Activated T-cell treated with anti-CD3 and anti-CD28 coated beads, Interleukin-2, amount 50 U/mL, for 24 hours (primary cell): ENCODE results near the gene FAM241A.
A peak's percentile ranks its signal among the peaks of the same experiment; 100 is the strongest.
"Not testable (repeated sequence)": the region's sequence is repeated elsewhere in the genome, so short reads cannot be mapped to it uniquely, and the experiment has no call there.

Experiments
- DNase-seq: peaks from one replicate; pipeline ENCODE4 v3.0.0-alpha.2; 2020
- H3K27ac Mint-ChIP-seq: 2 replicates; pipeline ENCODE4 v1.8.0; 2020; ENCODE audit warnings: mild to moderate bottlenecking, mixed read lengths
- H3K27me3 Mint-ChIP-seq: 2 replicates; pipeline ENCODE4 v1.8.0; 2020; ENCODE audit warnings: mixed read lengths
- H3K36me3 Mint-ChIP-seq: 2 replicates; pipeline ENCODE4 v1.8.0; 2020; ENCODE audit warnings: low read depth, mixed read lengths
- H3K4me1 Mint-ChIP-seq: 2 replicates; pipeline ENCODE4 v1.8.0; 2020; ENCODE audit warnings: low read depth, mixed read lengths
- H3K4me3 Mint-ChIP-seq: 2 replicates; pipeline ENCODE4 v1.8.0; 2020; ENCODE audit warnings: mild to moderate bottlenecking, moderate library complexity, mixed read lengths
- H3K9me3 Mint-ChIP-seq: 2 replicates; pipeline ENCODE4 v1.8.0; 2020; ENCODE audit warnings: mixed read lengths

The FAM241A gene

GRCh38 chr4:112145326-112145789 is at the start of gene FAM241A:
Gene FAM241A (plus strand): TSS chr4:112145454. CDS start chr4:112145581, 127 bp downstream.
- peak within 1 kb of the TSS; percentile 91 for H3K4me3 Mint-ChIP-seq
- no peaks in the 10 kb centered on the region for H3K9me3 Mint-ChIP-seq
- peaks cover 46% of the 10 kb centered on the region for H3K4me1 Mint-ChIP-seq

GRCh38 chr4:112098841-112099530 is 46.3 kb upstream of the FAM241A start:
- no peaks in the 10 kb centered on the region for H3K27me3 Mint-ChIP-seq
- no peaks in the 10 kb centered on the region for H3K4me1 Mint-ChIP-seq
- no peaks in the 10 kb centered on the region for H3K9me3 Mint-ChIP-seq
- H3K36me3 Mint-ChIP-seq: no peaks in the 10 kb centered on the region
- no peak for DNase-seq
- no peak overlapping the region for H3K4me3 Mint-ChIP-seq
- H3K27ac Mint-ChIP-seq: no peak overlapping the region

More at GRCh38 chr4:112145326-112145789, at the start of gene FAM241A:
- DNase-seq: peak; percentile 97
- peak within 1 kb of the TSS; percentile 96 for H3K27ac Mint-ChIP-seq
- no peaks in the 10 kb centered on the region for H3K27me3 Mint-ChIP-seq
- peaks cover 30% of the 10 kb centered on the region for H3K36me3 Mint-ChIP-seq

GRCh38 chr4:112099701-112100297 is 45.5 kb upstream of the FAM241A start:
- Mint-ChIP-seq H3K9me3 (no peaks in the 10 kb centered on the region), H3K27me3 (no peaks in the 10 kb centered on the region), H3K36me3 (no peaks in the 10 kb centered on the region), H3K4me1 (no peaks in the 10 kb centered on the region), H3K27ac (no peak overlapping the region), H3K4me3 (no peak overlapping the region)
- DNase-seq: no peak

- Mint-ChIP-seq H3K4me1 (no peaks in the 10 kb centered on the region), H3K4me3 (no peak overlapping the region), H3K27ac (no peak overlapping the region), H3K27me3 (no peaks in the 10 kb centered on the region), H3K9me3 (no peaks in the 10 kb centered on the region), H3K36me3 (no peaks in the 10 kb centered on the region)
- no peak for DNase-seq
Observed at GRCh38 chr4:112102875-112103370, 42.3 kb upstream of the FAM241A start.

- Mint-ChIP-seq H3K4me1 (peaks cover 9% of the 10 kb centered on the region), H3K4me3 (no peak overlapping the region), H3K9me3 (no peaks in the 10 kb centered on the region), H3K27me3 (no peaks in the 10 kb centered on the region), H3K27ac (peak overlapping the region; percentile 2), H3K36me3 (no peaks in the 10 kb centered on the region)
- DNase-seq: no peak
Observed at GRCh38 chr4:112105201-112105969, 39.9 kb upstream of the FAM241A start.

- H3K27me3 Mint-ChIP-seq: no peaks in the 10 kb centered on the region
- no peaks in the 10 kb centered on the region for H3K9me3 Mint-ChIP-seq
- H3K4me1 Mint-ChIP-seq: peaks cover 9% of the 10 kb centered on the region
- H3K27ac Mint-ChIP-seq: no peak overlapping the region
- no peaks in the 10 kb centered on the region for H3K36me3 Mint-ChIP-seq
- DNase-seq: no peak
- no peak overlapping the region for H3K4me3 Mint-ChIP-seq
Observed at GRCh38 chr4:112109360-112110058, 35.7 kb upstream of the FAM241A start.

DNA sequence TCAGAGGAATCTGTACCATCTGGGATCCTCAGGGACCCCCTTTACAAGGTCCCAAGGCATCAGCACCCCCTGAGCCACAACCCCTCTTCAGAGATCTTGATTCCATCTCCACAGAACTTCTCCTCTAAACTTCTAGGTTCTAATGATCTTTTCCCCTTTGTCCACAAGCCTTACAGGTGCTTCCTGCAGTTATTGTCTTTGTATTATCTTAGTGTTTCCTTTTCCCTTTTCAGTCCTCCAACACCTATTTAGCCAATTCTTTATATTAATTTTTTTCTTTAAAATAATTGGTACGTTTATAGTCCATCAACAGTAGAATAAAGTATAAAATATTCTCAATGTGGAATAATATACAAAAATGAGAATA is 35.2 kb upstream of the FAM241A start:
- no peak for DNase-seq
- peaks cover 9% of the 10 kb centered on the region for H3K4me1 Mint-ChIP-seq
- H3K27me3 Mint-ChIP-seq: no peaks in the 10 kb centered on the region
- H3K27ac Mint-ChIP-seq: no peak overlapping the region
- no peaks in the 10 kb centered on the region for H3K9me3 Mint-ChIP-seq
- no peak overlapping the region for H3K4me3 Mint-ChIP-seq
- H3K36me3 Mint-ChIP-seq: no peaks in the 10 kb centered on the region

GRCh38 chr4:112111306-112111705 is 33.9 kb upstream of the FAM241A start:
- Mint-ChIP-seq H3K4me3 (no peak overlapping the region), H3K27ac (no peak overlapping the region), H3K27me3 (no peaks in the 10 kb centered on the region), H3K9me3 (no peaks in the 10 kb centered on the region), H3K4me1 (peaks cover 9% of the 10 kb centered on the region), H3K36me3 (no peaks in the 10 kb centered on the region)
- DNase-seq: no peak

DNA sequence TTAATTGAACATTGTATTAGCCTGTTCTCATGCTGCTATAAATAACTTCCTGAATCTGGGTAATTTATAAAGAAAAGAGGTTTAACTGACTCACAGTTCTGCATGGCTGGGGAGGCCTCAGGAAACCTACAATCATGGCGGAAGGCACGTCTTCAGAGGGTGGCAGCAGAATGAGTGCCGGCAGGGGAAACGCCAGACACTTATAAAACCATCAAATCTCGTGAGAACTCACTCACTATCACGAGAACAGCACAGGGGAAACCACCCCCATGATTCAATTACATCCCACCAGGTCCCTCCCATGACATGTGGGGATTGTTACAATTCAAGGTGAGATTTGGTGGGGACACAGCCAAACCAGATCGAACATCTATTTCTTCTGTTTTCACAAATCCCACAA is 33.2 kb upstream of the FAM241A start:
- DNase-seq, H3K27me3 Mint-ChIP-seq, H3K36me3 Mint-ChIP-seq, H3K27ac Mint-ChIP-seq, H3K4me3 Mint-ChIP-seq, H3K9me3 Mint-ChIP-seq, H3K4me1 Mint-ChIP-seq: not testable (repeated sequence)

DNA sequence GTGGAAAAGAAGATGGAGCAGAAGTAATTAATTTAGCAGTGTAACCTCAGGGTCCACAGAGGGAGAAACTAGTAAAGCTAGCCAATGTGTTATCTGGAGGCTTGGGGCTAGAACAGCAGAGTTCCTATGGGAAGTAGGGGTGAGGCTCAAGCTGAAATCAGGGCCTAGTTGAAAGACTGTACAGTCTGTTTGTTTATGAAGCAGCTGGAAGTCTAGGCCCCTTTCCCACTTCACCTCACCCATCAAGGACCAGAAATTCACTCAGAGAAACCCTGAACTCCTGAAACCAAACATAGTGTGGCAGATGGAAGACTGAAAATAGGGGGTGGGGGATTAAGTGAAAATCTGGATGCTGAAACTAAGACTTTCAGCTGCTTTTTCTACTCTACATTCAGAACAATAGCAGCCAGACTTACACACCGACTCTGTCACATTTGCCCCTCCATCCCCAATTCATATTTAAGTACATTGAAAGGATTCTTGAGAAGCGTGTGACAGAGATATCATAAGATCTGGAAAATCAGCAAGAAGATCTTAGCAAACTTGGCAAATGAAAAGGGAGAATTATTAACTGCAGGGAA is 32.6 kb upstream of the FAM241A start:
- Mint-ChIP-seq H3K27me3 (no peaks in the 10 kb centered on the region), H3K4me1 (peaks cover 9% of the 10 kb centered on the region), H3K4me3 (no peak overlapping the region), H3K9me3 (no peaks in the 10 kb centered on the region), H3K27ac (no peak overlapping the region), H3K36me3 (no peaks in the 10 kb centered on the region)
- no peak for DNase-seq

DNA sequence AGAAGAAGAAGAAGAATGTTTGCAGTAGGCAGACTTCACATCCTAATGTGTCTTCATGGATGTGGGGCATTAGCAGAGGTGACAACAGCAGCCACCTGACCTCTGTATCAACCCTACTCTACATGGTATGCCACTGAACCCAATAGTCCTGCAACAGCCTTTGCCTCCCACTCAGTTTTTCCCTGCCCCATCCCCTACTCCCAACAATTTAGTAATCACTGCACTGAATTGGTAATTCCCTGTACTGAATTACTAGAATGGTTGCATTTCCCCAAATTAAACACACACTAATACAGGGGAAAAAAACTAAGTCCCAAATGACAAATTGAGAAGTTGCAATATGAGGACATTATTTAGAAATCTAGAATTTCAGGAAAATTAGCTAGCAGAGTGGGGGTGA is 31.4 kb upstream of the FAM241A start:
- Mint-ChIP-seq H3K9me3 (no peaks in the 10 kb centered on the region), H3K27me3 (no peaks in the 10 kb centered on the region), H3K4me3 (no peak overlapping the region), H3K4me1 (peaks cover 12% of the 10 kb centered on the region), H3K27ac (no peak overlapping the region), H3K36me3 (no peaks in the 10 kb centered on the region)
- no peak for DNase-seq

DNA sequence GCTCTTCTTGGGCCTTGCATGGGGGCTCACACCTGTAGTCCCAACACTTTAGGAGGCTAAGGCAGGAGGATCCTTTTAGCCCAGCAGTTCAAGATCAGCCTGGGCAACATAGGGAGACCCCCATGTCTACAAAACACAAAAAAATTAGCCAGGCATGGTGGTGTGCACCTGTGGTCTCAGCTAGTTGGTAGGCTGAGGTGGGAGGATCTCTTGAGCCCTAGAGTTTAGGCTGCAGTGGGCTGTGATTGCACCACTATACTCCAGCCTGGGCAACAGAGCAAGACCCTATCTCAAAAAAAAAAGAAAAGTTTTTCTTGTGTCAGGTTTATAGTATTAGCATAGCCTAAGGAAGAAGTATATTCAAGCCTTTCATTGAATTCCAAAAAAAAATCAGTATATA is 30.8 kb upstream of the FAM241A start:
- Mint-ChIP-seq H3K9me3 (peaks cover 2% of the 10 kb centered on the region), H3K36me3 (no peaks in the 10 kb centered on the region), H3K27me3 (no peaks in the 10 kb centered on the region), H3K4me1 (peaks cover 12% of the 10 kb centered on the region), H3K4me3 (no peak overlapping the region), H3K27ac (no peak overlapping the region)
- DNase-seq: no peak

GRCh38 chr4:112118742-112119352 is 26.4 kb upstream of the FAM241A start:
- H3K27ac Mint-ChIP-seq: peak overlapping the region; percentile 97
- H3K9me3 Mint-ChIP-seq: peaks cover 8% of the 10 kb centered on the region
- H3K4me3 Mint-ChIP-seq: peak overlapping the region; percentile 33
- H3K36me3 Mint-ChIP-seq: peaks cover 2% of the 10 kb centered on the region
- peaks cover 20% of the 10 kb centered on the region for H3K4me1 Mint-ChIP-seq
- H3K27me3 Mint-ChIP-seq: peaks cover 1% of the 10 kb centered on the region
- no peak for DNase-seq

DNA sequence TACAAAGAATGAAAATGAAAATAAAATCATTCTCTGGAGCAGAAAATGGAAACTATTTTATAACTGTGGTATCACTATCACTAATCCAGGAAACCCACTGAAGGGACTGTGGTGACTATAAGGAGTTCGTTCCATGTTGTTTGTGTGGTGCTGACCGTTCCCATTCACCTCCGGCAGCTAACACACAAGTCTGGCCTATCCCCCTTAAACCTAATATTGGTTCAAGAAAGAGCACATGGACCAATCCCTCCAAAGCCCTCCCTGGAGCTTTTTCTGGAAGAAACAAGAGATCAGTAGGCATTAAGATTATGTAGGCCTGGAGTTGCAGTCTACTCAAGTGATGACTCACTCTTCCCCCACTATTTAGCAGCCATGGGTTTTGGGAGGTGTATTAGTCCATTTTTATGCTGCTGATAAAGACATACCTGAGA is 25.9 kb upstream of the FAM241A start:
- Mint-ChIP-seq H3K9me3 (peaks cover 8% of the 10 kb centered on the region), H3K4me1 (peaks cover 20% of the 10 kb centered on the region), H3K36me3 (peaks cover 2% of the 10 kb centered on the region), H3K27me3 (peaks cover 5% of the 10 kb centered on the region), H3K27ac (peak overlapping the region; percentile 97), H3K4me3 (no peak overlapping the region)
- DNase-seq: peak; percentile 59
